HepG2 (cell line): ENCODE data around the gene CD207. TPM values are rescaled to one million over a fixed set of nuclear protein-coding genes. Genes with fewer than 3 reads are reported as not detected.

Source experiments
- ADNP ChIP-seq: sonication (generic); formaldehyde crosslinking; IDR thresholded peaks from 2 replicates; pipeline ENCODE4 v1.4.0; 2020; ENCODE audit warnings: missing genetic modification reagents
- ARID5B ChIP-seq: IDR thresholded peaks from 2 replicates; pipeline ENCODE4 v1.4.0; 2020; ENCODE audit warnings: mild to moderate bottlenecking, missing genetic modification reagents
- ARNTL ChIP-seq: sonication (generic); formaldehyde crosslinking; IDR thresholded peaks from 2 replicates; pipeline ENCODE4 v1.4.0; 2020; ENCODE audit warnings: mild to moderate bottlenecking, missing genetic modification reagents
- ATAD3A ChIP-seq: sonication (generic); formaldehyde crosslinking; IDR thresholded peaks from 2 replicates; pipeline ENCODE4 v1.4.0; 2020; ENCODE audit warnings: missing genetic modification reagents
- FLYWCH1 ChIP-seq: sonication (generic); formaldehyde crosslinking; IDR thresholded peaks from 2 replicates; pipeline ENCODE4 v1.8.1; 2023; ENCODE audit warnings: mild to moderate bottlenecking, missing genetic modification reagents
- NFRKB ChIP-seq: fragments of 450-650 bp; IDR thresholded peaks from 2 replicates; pipeline ENCODE4 v1.6.1; 2017
- RARA ChIP-seq: IDR thresholded peaks from 2 replicates; pipeline ENCODE4 v1.6.1; 2016; ENCODE audit warnings: missing genetic modification reagents, missing compliant biosample characterization
- SMC3 ChIP-seq: IDR thresholded peaks from 2 replicates; pipeline ENCODE4 v1.6.1; 2011; ENCODE audit warnings: low read length, improper control_type of control experiment
- THYN1 ChIP-seq: sonication (generic); formaldehyde crosslinking; IDR thresholded peaks from 2 replicates; pipeline ENCODE4 v1.8.1; 2023; ENCODE audit warnings: low read depth, mild to moderate bottlenecking, moderate library complexity, missing genetic modification reagents, borderline replicate concordance
- XBP1 ChIP-seq: sonication (generic); formaldehyde crosslinking; IDR thresholded peaks from 2 replicates; pipeline ENCODE4 v1.5.0; 2020; ENCODE audit warnings: missing genetic modification reagents
- YEATS2 ChIP-seq: sonication (generic); formaldehyde crosslinking; IDR thresholded peaks from 2 replicates; pipeline ENCODE4 v1.4.0; 2020; ENCODE audit warnings: missing genetic modification reagents, borderline replicate concordance
- ZC3H4 ChIP-seq: sonication (generic); formaldehyde crosslinking; IDR thresholded peaks from 2 replicates; pipeline ENCODE4 v1.4.0; 2020; ENCODE audit warnings: missing genetic modification reagents, borderline replicate concordance
- ZNF12 ChIP-seq: sonication (generic); formaldehyde crosslinking; IDR thresholded peaks from 2 replicates; pipeline ENCODE4 v1.5.0; 2020; ENCODE audit warnings: missing genetic modification reagents
- ZNF260 ChIP-seq: sonication (generic); formaldehyde crosslinking; IDR thresholded peaks from 2 replicates; pipeline ENCODE4 v1.4.0; 2020; ENCODE audit warnings: missing genetic modification reagents, low read depth, mild to moderate bottlenecking, borderline replicate concordance
- ZNF317 ChIP-seq: sonication (generic); formaldehyde crosslinking; IDR thresholded peaks from 2 replicates; pipeline ENCODE4 v1.5.0; 2020; ENCODE audit warnings: mild to moderate bottlenecking, missing genetic modification reagents
- ZNF44 ChIP-seq: sonication (generic); formaldehyde crosslinking; IDR thresholded peaks from 2 replicates; pipeline ENCODE4 v1.5.1; 2020; ENCODE audit warnings: mild to moderate bottlenecking, missing genetic modification reagents
- ZNF468 ChIP-seq: sonication (generic); formaldehyde crosslinking; IDR thresholded peaks from 2 replicates; pipeline ENCODE4 v1.8.0; 2022; ENCODE audit warnings: mild to moderate bottlenecking, moderate library complexity, missing genetic modification reagents
- polyA plus RNA-seq, 8 experiments: library from polyadenylated mRNA; depleted of rRNA in 3 of 8; stranded (reverse) in 7 of 8; unstranded in 1 of 8; fragments of >200 nt; fragmentation: Illumina TruSeq in 4 of 8; extraction: Trizol in 4 of 8; gene quantifications; 2 replicates each; pipeline versions ENCODE4 v1.2.1 to v1.2.3, GENCODE V29; 2011 to 2016; ENCODE audit warnings: low read depth in 4 of 8, missing spikeins in 1 of 8, mixed read lengths in 1 of 8; ENCODE audit not compliant: insufficient read depth in 1 of 8
- total RNA-seq, 5 experiments: library from RNA; depleted of rRNA; stranded (reverse); fragments of >200 nt; fragmentation: Illumina TruSeq; extraction: Trizol; gene quantifications; 2 replicates each; pipeline ENCODE4 v1.2.3, GENCODE V29; 2016; ENCODE audit warnings: low read depth in 1 of 5
- TF ChIP-seq, protein P1 (sequence below): sonication (generic); formaldehyde crosslinking; IDR thresholded peaks from 2 replicates; pipeline ENCODE4 v1.8.1; 2023; ENCODE audit warnings: mild to moderate bottlenecking, missing genetic modification reagents, borderline replicate concordance
- TF ChIP-seq, protein P2 (sequence below): fragments of 450-650 bp; IDR thresholded peaks from 2 replicates; pipeline ENCODE4 v1.6.1; 2017; ENCODE audit warnings: mild to moderate bottlenecking
- TF ChIP-seq, protein P3 (sequence below): IDR thresholded peaks from 2 replicates; pipeline ENCODE4 v1.6.1; 2012; ENCODE audit warnings: low read length, improper control_type of control experiment

CD207 gene
- total and polyA plus RNA-seq, 2 of the 13 experiments (the other 11 are each of a cell fraction or from before 2014, with no cell fraction given): 0.09 to 0.15 TPM

- TF ChIP-seq, protein P1, sequence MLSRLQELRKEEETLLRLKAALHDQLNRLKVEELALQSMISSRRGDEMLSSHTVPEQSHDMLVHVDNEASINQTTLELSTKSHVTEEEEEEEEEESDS (CRISPR knock-in tag): no peak
- TF ChIP-seq THYN1 (CRISPR knock-in tag) (no peak), ADNP (CRISPR knock-in tag) (peak; percentile 93), RARA (CRISPR knock-in tag) (peak; percentile 89), FLYWCH1 (no peak), YEATS2 (CRISPR knock-in tag) (peak; percentile 60; the same call in 1 of the 2 replicates), ZNF317 (CRISPR knock-in tag) (peak; percentile 88), ZNF44 (CRISPR knock-in tag) (no peak), ZC3H4 (CRISPR knock-in tag) (no peak), NFRKB (no peak), XBP1 (CRISPR knock-in tag) (peak; percentile 46; the same call in 1 of the 2 replicates), ATAD3A (CRISPR knock-in tag) (no peak), ZNF260 (CRISPR knock-in tag) (no peak), ARNTL (CRISPR knock-in tag) (peak; percentile 70; the same call in 1 of the 2 replicates), ZNF12 (CRISPR knock-in tag) (no peak), ZNF468 (CRISPR knock-in tag) (no peak), ARID5B (CRISPR knock-in tag) (peak; percentile 97), SMC3 (no peak)
- TF ChIP-seq, protein P2, sequence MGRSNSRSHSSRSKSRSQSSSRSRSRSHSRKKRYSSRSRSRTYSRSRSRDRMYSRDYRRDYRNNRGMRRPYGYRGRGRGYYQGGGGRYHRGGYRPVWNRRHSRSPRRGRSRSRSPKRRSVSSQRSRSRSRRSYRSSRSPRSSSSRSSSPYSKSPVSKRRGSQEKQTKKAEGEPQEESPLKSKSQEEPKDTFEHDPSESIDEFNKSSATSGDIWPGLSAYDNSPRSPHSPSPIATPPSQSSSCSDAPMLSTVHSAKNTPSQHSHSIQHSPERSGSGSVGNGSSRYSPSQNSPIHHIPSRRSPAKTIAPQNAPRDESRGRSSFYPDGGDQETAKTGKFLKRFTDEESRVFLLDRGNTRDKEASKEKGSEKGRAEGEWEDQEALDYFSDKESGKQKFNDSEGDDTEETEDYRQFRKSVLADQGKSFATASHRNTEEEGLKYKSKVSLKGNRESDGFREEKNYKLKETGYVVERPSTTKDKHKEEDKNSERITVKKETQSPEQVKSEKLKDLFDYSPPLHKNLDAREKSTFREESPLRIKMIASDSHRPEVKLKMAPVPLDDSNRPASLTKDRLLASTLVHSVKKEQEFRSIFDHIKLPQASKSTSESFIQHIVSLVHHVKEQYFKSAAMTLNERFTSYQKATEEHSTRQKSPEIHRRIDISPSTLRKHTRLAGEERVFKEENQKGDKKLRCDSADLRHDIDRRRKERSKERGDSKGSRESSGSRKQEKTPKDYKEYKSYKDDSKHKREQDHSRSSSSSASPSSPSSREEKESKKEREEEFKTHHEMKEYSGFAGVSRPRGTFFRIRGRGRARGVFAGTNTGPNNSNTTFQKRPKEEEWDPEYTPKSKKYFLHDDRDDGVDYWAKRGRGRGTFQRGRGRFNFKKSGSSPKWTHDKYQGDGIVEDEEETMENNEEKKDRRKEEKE: no peak
- TF ChIP-seq, protein P3, sequence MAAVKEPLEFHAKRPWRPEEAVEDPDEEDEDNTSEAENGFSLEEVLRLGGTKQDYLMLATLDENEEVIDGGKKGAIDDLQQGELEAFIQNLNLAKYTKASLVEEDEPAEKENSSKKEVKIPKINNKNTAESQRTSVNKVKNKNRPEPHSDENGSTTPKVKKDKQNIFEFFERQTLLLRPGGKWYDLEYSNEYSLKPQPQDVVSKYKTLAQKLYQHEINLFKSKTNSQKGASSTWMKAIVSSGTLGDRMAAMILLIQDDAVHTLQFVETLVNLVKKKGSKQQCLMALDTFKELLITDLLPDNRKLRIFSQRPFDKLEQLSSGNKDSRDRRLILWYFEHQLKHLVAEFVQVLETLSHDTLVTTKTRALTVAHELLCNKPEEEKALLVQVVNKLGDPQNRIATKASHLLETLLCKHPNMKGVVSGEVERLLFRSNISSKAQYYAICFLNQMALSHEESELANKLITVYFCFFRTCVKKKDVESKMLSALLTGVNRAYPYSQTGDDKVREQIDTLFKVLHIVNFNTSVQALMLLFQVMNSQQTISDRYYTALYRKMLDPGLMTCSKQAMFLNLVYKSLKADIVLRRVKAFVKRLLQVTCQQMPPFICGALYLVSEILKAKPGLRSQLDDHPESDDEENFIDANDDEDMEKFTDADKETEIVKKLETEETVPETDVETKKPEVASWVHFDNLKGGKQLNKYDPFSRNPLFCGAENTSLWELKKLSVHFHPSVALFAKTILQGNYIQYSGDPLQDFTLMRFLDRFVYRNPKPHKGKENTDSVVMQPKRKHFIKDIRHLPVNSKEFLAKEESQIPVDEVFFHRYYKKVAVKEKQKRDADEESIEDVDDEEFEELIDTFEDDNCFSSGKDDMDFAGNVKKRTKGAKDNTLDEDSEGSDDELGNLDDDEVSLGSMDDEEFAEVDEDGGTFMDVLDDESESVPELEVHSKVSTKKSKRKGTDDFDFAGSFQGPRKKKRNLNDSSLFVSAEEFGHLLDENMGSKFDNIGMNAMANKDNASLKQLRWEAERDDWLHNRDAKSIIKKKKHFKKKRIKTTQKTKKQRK: no peak
Observed at GRCh38 chr2:70807102-70807827, 28.4 kb downstream of the CD207 start (continued).
